Natural killer cell treated with Interleukin-12 subunit alpha and Interleukin-12 subunit beta and Interleukin-15 and Interleukin-18, amount 100 ng/mL, for 72 hours (primary cell): ENCODE results near the gene SP110. TPM values are rescaled to one million over a fixed set of nuclear protein-coding genes. Genes with fewer than 3 reads are reported as not detected.
"Not testable (repeated sequence)": the region's sequence is repeated elsewhere in the genome, so short reads cannot be mapped to it uniquely, and the experiment has no call there.

Experiments
- ATAC-seq, 2 donors: fragments of 150-1000 bp; cut with Tn5 transposase in 1 of 2; sonication (Bioruptor Pico), chemical (Tn5 transposase) in 1 of 2; 2 replicates each; pipeline ENCODE4 v1.10.0; 2021
- DNase-seq: peaks from one replicate; pipeline ENCODE4 v3.0.0; 2022; ENCODE audit warnings: low spot score
- H3K27ac Mint-ChIP-seq, 2 donors: 1 replicate in 1 of 2; 2 replicates in 1 of 2; pipeline ENCODE4 v1.8.0; 2022; ENCODE audit warnings: mixed read lengths in 2 of 2, mild to moderate bottlenecking in 1 of 2, moderate library complexity in 1 of 2
- H3K27me3 Mint-ChIP-seq, 2 donors: 1 replicate in 1 of 2; 2 replicates in 1 of 2; pipeline ENCODE4 v1.8.0; 2022; ENCODE audit warnings: mixed read lengths in 2 of 2
- H3K36me3 Mint-ChIP-seq: one replicate; pipeline ENCODE4 v1.8.0; 2022; ENCODE audit warnings: mixed read lengths
- H3K4me1 Mint-ChIP-seq, 2 donors: 1 replicate in 1 of 2; 2 replicates in 1 of 2; pipeline ENCODE4 v1.8.0; 2022; ENCODE audit warnings: low read depth in 2 of 2, mixed read lengths in 2 of 2, mild to moderate bottlenecking in 1 of 2
- H3K4me3 Mint-ChIP-seq: one replicate; pipeline ENCODE4 v1.8.0; 2022; ENCODE audit warnings: mixed read lengths
- H3K9me3 Mint-ChIP-seq: 2 replicates; pipeline ENCODE4 v1.8.0; 2022; ENCODE audit warnings: mixed read lengths
- total RNA-seq, 2 donors: library from RNA; stranded (reverse); gene quantifications; one replicate each; pipeline ENCODE4 v1.2.3, GENCODE V29; 2022

SP110 gene
- total RNA-seq, 2 donors from 2014 or later = 71.5 to 85.8 TPM

- ATAC-seq (peak in 1 of 2 donors; percentile 89), DNase-seq (no peak)
- Mint-ChIP-seq H3K27ac (peak overlapping the region; percentile 49 to 68), H3K9me3 (peaks cover 9% of the 10 kb centered on the region), H3K36me3 (peaks cover 35% of the 10 kb centered on the region), H3K4me3 (peak overlapping the region; percentile 36), H3K4me1 (peaks cover 28 to 39% of the 10 kb centered on the region in 2 donors), H3K27me3 (no peaks in the 10 kb centered on the region)
Measured at GRCh38 chr2:230234845-230235244, 15.1 kb upstream of the SP110 start.

GRCh38 chr2:230234122-230234722, 14.4 kb upstream of the SP110 start:
- H3K27me3 Mint-ChIP-seq = no peaks in the 10 kb centered on the region
- peaks cover 10% of the 10 kb centered on the region for H3K9me3 Mint-ChIP-seq
- ATAC-seq = peak in 1 of 2 donors; percentile 41
- peak overlapping the region; percentile 36 for H3K4me3 Mint-ChIP-seq
- peaks cover 38% of the 10 kb centered on the region for H3K36me3 Mint-ChIP-seq
- no peak for DNase-seq
- peak overlapping the region; percentile 49 to 68 for H3K27ac Mint-ChIP-seq
- H3K4me1 Mint-ChIP-seq = peaks cover 29 to 42% of the 10 kb centered on the region in 2 donors

DNA sequence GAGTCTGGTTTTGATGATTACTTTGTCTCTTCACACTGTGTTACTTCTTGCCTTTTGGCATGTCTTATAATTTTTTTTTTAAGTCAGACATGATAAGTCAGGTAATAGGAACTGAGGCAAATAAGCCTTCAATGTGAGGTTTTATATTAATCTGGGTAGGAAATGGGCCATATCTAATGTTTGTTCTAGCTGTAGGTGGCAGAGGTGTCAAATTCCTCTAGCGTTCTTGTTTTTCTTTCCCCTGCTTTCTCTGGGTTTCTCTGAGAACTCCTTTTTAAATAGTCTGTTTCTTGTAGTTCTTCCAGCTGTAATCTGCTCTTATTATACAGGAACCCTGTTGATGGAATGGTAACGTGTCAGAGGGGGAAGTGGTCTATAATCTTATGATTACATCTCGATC, 11.5 kb upstream of the SP110 start:
- ATAC-seq (no peak), DNase-seq (no peak)
- H3K4me1 Mint-ChIP-seq = peaks cover 50 to 64% of the 10 kb centered on the region in 2 donors
- no peaks in the 10 kb centered on the region for H3K27me3 Mint-ChIP-seq
- H3K36me3 Mint-ChIP-seq = peaks cover 27% of the 10 kb centered on the region
- H3K4me3 Mint-ChIP-seq = peak overlapping the region; percentile 55
- H3K27ac Mint-ChIP-seq = peak overlapping the region; percentile 9 to 40
- peaks cover 10% of the 10 kb centered on the region for H3K9me3 Mint-ChIP-seq

- Mint-ChIP-seq H3K36me3 (peaks cover 27% of the 10 kb centered on the region), H3K9me3 (peaks cover 10% of the 10 kb centered on the region), H3K27me3 (no peaks in the 10 kb centered on the region), H3K4me3 (peak overlapping the region; percentile 55), H3K27ac (peak overlapping the region; percentile 9 to 93), H3K4me1 (peaks cover 56 to 70% of the 10 kb centered on the region in 2 donors)
- ATAC-seq (no peak), DNase-seq (no peak)
Measured at GRCh38 chr2:230230496-230231200, 10.9 kb upstream of the SP110 start.

DNA sequence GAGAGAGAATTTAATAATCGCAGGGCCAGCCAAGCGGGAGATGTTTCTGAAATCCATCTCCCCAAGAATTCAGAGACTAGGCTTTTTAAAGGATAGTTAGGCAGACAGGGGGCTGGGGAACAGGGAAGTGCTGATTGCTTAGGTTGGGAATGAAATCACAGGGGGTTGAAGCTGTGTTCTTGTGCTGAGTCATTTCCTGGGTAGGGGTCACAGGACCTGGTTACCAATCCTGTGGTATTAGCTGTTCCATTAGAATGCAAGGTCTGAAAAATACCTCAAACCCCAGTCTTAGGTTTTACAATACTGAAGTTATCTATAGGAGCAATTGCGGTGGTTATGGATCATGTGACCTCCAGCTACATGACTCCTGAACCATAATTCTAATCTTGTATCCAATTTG, 10.3 kb upstream of the SP110 start:
- H3K27me3 Mint-ChIP-seq = no peaks in the 10 kb centered on the region
- no peak for ATAC-seq
- DNase-seq = no peak
- peak overlapping the region; percentile 9 to 93 for H3K27ac Mint-ChIP-seq
- H3K4me3 Mint-ChIP-seq = peak overlapping the region; percentile 55
- H3K9me3 Mint-ChIP-seq = peaks cover 10% of the 10 kb centered on the region
- H3K36me3 Mint-ChIP-seq = peaks cover 24% of the 10 kb centered on the region
- H3K4me1 Mint-ChIP-seq = peaks cover 59 to 72% of the 10 kb centered on the region in 2 donors

- Mint-ChIP-seq H3K9me3 (peaks cover 10% of the 10 kb centered on the region), H3K4me3 (peak overlapping the region; percentile 97), H3K36me3 (peaks cover 20% of the 10 kb centered on the region), H3K27ac (peak overlapping the region; percentile 54 to 93), H3K4me1 (peaks cover 70 to 71% of the 10 kb centered on the region in 2 donors), H3K27me3 (no peaks in the 10 kb centered on the region)
- DNase-seq (no peak), ATAC-seq (no peak)
Measured at GRCh38 chr2:230227216-230227615, 7.4 kb upstream of the SP110 start.

DNA sequence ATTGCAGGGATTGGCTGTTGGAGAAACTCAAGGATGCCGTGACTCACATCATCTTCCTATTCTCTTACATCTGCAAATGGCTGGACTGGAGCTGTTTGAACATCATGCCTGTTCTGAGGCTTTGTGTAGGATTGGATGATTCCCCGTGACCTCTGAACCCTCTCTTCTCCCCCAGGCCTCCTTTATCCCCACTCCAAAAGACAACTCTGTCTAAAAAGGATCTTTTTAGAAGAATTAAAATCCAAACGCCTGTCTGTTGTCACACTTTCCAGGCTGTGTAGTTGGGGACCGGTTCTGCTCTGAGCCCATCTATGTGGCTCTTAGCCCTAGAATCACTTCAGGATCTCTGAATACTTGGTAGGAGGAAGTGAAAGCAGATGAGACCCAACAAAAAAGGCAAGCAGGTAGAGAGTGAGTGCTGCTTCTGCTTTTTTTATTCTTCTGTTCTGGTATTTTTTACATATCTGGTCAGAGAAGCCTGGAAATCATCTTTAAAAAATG, 6.3 kb upstream of the SP110 start:
- Mint-ChIP-seq H3K9me3 (peaks cover 10% of the 10 kb centered on the region), H3K27me3 (no peaks in the 10 kb centered on the region), H3K4me1 (peaks cover 62 to 69% of the 10 kb centered on the region in 2 donors), H3K4me3 (peak overlapping the region; percentile 97), H3K27ac (peak overlapping the region; percentile 98 to 99), H3K36me3 (peaks cover 15% of the 10 kb centered on the region)
- DNase-seq = no peak
- peak; percentile 25 to 43 for ATAC-seq

GRCh38 chr2:230225486-230225885, 5.7 kb upstream of the SP110 start, which contains the start of gene SP140:
SP140 (plus strand) TSS chr2:230225736; CDS start chr2:230225845, 109 bp downstream.
- Mint-ChIP-seq H3K27ac (peak within 1 kb of the TSS; percentile 98 to 99), H3K4me1 (peaks cover 56 to 65% of the 10 kb centered on the region in 2 donors), H3K27me3 (no peaks in the 10 kb centered on the region), H3K4me3 (peak within 1 kb of the TSS; percentile 97), H3K36me3 (peaks cover 9% of the 10 kb centered on the region), H3K9me3 (peaks cover 6% of the 10 kb centered on the region)
- DNase-seq (peak; percentile 89), ATAC-seq (peak; percentile 98 to 99)

DNA sequence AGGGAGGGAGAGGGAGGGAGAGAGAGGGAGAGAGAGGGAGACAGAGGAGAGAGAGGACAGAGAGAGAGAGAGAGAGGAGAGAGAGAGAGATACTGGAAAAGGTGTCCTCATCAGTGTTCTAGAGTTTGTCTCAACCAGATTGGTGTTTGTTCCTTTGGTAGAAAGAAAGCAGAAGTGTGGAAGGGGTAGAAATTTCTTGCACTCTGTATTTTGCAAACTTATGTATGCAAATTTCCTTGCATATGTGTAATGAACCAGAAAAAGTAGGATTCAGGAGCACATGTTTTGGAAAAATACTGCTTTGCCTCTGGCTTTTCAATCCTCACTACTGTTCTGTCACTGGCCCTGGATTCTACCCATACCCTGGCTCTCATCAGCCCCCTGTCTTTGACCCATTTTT, 4.7 kb upstream of the SP110 start:
- no peak for ATAC-seq
- H3K36me3 Mint-ChIP-seq = no peaks in the 10 kb centered on the region
- H3K27me3 Mint-ChIP-seq = no peaks in the 10 kb centered on the region
- no peaks in the 10 kb centered on the region for H3K9me3 Mint-ChIP-seq
- H3K4me3 Mint-ChIP-seq = peak overlapping the region; percentile 97
- DNase-seq = no peak
- peak overlapping the region; percentile 98 to 99 for H3K27ac Mint-ChIP-seq
- peaks cover 57 to 68% of the 10 kb centered on the region in 2 donors for H3K4me1 Mint-ChIP-seq

DNA sequence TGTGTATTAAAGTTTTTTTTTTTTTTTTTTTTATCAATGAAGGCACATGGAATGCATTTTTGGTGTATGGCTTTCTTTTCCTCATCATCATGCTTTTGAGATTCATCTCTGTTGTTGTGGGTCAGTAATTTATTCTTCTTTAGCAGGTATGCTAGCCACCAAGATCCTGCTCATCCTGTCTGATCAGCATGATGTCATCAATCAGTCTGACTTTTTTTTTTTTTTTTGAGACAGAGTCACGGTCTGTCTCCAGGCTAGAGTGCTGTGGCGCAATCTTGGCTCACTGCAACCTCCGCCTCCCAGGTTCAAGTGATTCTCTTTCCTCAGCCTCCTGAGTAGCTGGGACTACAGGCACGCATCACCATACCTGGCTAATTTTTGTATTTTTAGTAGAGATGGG, 3.0 kb upstream of the SP110 start:
- Mint-ChIP-seq H3K4me1 (peaks cover 54 to 69% of the 10 kb centered on the region in 2 donors), H3K27ac (peak overlapping the region; percentile 98 to 99)
- not testable (repeated sequence) for H3K9me3 Mint-ChIP-seq, DNase-seq, H3K4me3 Mint-ChIP-seq, H3K27me3 Mint-ChIP-seq, H3K36me3 Mint-ChIP-seq, ATAC-seq

DNA sequence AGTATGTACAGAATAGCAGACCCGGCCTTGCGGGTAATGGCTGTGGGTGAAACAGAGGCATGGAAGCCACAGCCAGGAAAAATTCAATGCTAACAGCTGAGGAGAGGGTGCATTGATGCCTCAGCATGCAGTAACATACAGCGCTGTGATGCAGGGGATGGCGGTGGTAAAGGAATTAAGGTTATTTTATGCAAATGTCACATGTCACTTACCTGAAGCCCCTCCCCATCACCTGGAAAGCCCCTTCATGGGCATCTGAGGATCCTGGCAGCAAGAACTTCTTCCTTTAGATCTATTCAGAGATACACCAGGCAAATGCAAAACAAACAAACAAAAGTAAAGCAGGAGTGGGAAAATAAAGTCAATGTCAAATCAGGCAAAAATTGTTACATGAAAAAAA, 1.7 kb upstream of the SP110 start:
- H3K27me3 Mint-ChIP-seq = no peaks in the 10 kb centered on the region

DNA sequence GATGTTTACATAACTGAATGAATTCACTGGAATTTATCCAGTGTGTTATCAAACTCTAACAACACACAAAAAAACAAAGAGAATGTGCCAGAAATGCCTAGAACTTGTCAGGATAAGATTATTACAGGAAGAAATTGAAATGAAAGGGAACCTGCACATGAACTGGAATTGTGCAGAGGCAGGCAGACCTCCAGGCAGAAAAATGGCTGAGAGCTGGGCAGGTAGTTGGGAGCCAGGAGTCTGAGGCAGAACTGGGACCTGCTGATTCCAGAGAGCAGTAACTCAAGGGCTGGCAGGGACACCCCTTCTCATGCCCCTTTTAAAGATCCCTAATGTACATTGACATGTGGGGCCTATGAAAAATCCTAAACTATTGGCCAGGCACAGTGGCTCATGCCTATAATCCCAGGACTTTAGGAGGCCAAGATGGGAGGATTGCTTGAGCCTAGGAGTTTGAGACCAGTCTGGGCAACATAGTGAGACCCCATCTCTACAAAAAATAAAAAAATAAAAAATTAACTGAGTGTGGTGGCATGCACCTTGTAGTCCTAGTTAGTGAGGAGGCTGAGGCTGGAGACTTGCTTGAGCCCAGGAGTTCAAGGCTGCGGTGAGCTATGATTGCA, 674 bp upstream of the SP110 start:
- peak overlapping the region; percentile 99 for H3K4me3 Mint-ChIP-seq

More for the DNA sequence above, 1.7 kb upstream of the SP110 start:
- H3K4me3 Mint-ChIP-seq = no peak overlapping the region
- H3K27ac Mint-ChIP-seq = peak overlapping the region in 1 of 2 donors; percentile 59
- peaks cover 55 to 68% of the 10 kb centered on the region in 2 donors for H3K4me1 Mint-ChIP-seq
- H3K36me3 Mint-ChIP-seq = peaks cover 14% of the 10 kb centered on the region
- DNase-seq (no peak), ATAC-seq (no peak)
- H3K9me3 Mint-ChIP-seq = peaks cover 2% of the 10 kb centered on the region

DNA sequence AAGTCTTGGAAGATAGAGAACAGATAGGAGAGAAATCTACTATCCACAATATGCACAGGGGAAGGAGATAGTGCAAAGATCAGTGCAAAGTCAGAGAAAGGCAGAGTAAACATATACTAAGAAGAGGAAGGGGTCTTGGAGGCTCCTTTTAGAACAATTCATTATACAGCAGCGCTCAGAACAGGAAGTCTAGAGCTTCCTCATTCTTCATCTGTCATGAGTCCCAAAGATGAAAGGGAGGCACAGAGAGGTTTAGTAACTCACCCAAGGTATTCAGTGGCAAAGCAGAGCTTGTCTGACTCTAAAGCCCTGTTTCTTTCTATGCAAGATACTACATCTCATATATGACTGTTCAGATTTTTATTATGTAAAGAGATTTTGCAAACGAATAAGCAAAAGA, 1.4 kb downstream of the SP110 start:
- Mint-ChIP-seq H3K4me3 (peak overlapping the region; percentile 99), H3K4me1 (peaks cover 47 to 53% of the 10 kb centered on the region in 2 donors)

More for the DNA sequence above, 674 bp upstream of the SP110 start:
- H3K4me1 Mint-ChIP-seq = peaks cover 55 to 64% of the 10 kb centered on the region in 2 donors
- H3K27me3 Mint-ChIP-seq = no peaks in the 10 kb centered on the region
- H3K27ac Mint-ChIP-seq = peak overlapping the region; percentile 95 to 98
- peaks cover 24% of the 10 kb centered on the region for H3K36me3 Mint-ChIP-seq
- ATAC-seq (no peak), DNase-seq (no peak)
- peaks cover 2% of the 10 kb centered on the region for H3K9me3 Mint-ChIP-seq

More for the DNA sequence above, 1.4 kb downstream of the SP110 start:
- Mint-ChIP-seq H3K9me3 (peaks cover 2% of the 10 kb centered on the region), H3K27me3 (no peaks in the 10 kb centered on the region), H3K27ac (peak overlapping the region; percentile 95 to 98), H3K36me3 (peaks cover 44% of the 10 kb centered on the region)
- no peak for DNase-seq
- no peak for ATAC-seq
